Measurements from ENCODE around the gene AKNAD1. TPM values are rescaled to one million over a fixed set of nuclear protein-coding genes. Genes with fewer than 3 reads are reported as not detected.

The AKNAD1 gene
- total RNA-seq, 2 experiments from 2014 or later = not detected

DNA sequence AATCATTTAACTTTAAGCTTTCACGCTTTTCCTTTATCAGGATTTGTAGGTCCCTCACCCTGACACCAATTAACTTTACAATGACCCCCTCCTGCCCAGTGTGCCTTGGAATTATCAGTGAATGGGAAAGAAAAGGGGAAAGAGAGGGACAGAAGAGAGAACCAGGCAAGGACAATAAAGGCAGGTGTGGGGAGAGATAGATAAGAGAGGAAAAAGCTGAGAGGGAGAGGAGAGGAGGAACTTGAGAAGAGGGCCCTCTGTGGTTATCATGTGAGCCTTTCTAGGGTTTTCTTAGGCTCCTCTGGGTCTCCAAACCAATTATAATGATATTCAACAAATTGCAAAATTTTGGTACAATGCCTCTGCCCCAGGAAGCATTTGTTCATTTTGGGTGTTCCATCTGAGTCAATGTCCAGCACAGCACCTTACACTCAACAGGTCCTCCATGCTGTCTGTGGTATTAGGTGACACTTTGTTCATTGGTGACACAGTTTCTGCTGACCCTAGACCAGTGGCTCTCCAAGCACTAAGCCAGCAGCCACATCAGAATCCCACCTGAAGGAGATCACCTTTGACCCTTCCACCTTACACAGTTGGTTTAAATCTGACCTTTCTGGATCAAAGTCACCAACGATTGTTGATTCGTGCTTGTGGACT lies 14.2 kb downstream of the AKNAD1 start:
- POLR2A ChIA-PET = no interaction called here
- CTCF ChIA-PET = interaction anchor here (6.0 kb wide), 1 partner anchor 15 kb away, joined by 33 read pairs; no protein-coding TSS in a partner anchor

DNA sequence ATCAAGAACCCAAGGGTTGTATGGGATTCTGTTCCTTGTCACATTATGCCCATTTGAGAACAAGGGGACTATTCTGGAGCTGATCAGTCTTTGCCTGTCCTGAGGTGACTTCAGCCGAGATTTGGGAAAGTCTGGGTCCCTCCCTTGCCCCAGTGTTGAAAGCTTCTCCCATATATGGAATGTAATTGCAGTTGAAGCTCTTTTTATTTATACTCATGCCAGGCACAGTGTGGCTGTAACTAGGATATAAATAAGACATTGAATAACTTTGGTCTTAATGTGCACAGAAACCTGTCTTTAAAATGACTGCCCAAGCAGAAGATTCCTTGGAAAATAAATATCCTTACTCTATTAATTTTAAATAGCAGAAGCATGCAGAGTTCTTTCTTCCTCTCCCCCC lies 15.2 kb downstream of the AKNAD1 start:
- Mint-ChIP-seq H3K36me3 (ENCODE audit: low read depth) (no peaks in the 10 kb centered on the region), H3K4me3 (no peak overlapping the region), H3K27ac (no peak overlapping the region), H3K9me3 (peaks cover 2% of the 10 kb centered on the region), H3K27me3 (peaks cover 8% of the 10 kb centered on the region), H3K4me1 (no peaks in the 10 kb centered on the region)
- POLR2A ChIA-PET = no interaction called here
- DNase-seq = no peak
- CTCF ChIA-PET = no interaction called here

More for the DNA sequence above, 14.2 kb downstream of the AKNAD1 start:
- Mint-ChIP-seq H3K9me3 (peaks cover 2% of the 10 kb centered on the region), H3K4me1 (no peaks in the 10 kb centered on the region), H3K27ac (no peak overlapping the region), H3K4me3 (no peak overlapping the region), H3K36me3 (ENCODE audit: low read depth) (no peaks in the 10 kb centered on the region), H3K27me3 (peaks cover 8% of the 10 kb centered on the region)
- DNase-seq = no peak

DNA sequence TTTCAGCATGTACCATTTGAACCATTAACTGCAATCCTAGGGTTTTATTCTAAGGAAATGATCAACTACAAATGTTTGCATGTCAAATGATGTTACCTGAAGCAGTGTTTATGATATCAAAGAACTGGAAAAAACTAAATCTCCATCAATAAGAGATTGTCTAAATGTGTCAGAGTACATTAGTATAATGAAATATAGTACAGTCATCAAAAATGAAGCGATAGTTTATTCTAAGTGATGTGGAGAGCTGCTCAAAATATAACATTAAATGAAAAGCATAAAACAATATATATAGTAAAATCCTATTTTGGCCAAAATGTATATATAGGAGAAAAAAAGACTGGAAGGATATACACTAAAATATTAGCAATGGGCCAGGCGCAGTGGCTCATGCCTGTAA lies 24.0 kb downstream of the AKNAD1 start:
- Mint-ChIP-seq H3K27me3 (peaks cover 2% of the 10 kb centered on the region), H3K27ac (no peak overlapping the region), H3K4me3 (no peak overlapping the region), H3K36me3 (ENCODE audit: low read depth) (no peaks in the 10 kb centered on the region), H3K4me1 (peaks cover 19% of the 10 kb centered on the region), H3K9me3 (peaks cover 2% of the 10 kb centered on the region)
- POLR2A ChIA-PET = no interaction called here
- DNase-seq = no peak
- CTCF ChIA-PET = no interaction called here

DNA sequence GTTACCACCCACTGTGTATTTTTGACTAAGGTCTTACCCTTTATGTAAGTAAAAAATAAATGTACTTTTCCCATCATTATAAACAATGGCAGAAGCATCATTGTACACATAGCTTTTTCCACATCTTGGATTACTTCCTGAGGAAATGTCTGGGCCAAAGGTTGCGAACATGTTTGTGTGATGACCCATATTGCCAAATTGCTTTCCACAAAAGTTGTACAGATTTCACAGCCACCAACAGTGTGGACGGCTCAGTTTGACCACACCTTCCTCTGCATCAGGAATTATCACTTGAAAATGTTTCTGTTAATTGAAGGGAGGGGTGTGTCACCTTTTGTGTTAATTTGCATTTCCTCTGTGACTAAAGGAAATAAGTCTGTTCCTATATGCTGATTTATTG lies 25.7 kb downstream of the AKNAD1 start:
- ChIA-PET POLR2A (interaction anchor here (0.8 to 1.2 kb wide), 2 partner anchors 46 to 64 kb away, joined by 3 read pairs; partner anchors contain the start of gene GPSM2), CTCF (interaction anchor here (0.7 to 11.2 kb wide), 5 partner anchors 22 to 245 kb away, joined by 3 to 181 read pairs (median 3); partner anchors contain the start of gene TAF13)
- no peak overlapping the region for H3K4me3 Mint-ChIP-seq
- no peaks in the 10 kb centered on the region for H3K9me3 Mint-ChIP-seq
- H3K4me1 Mint-ChIP-seq = peaks cover 21% of the 10 kb centered on the region
- no peaks in the 10 kb centered on the region for H3K36me3 Mint-ChIP-seq (ENCODE audit: low read depth)
- peaks cover 2% of the 10 kb centered on the region for H3K27me3 Mint-ChIP-seq
- DNase-seq = no peak
- no peak overlapping the region for H3K27ac Mint-ChIP-seq

DNA sequence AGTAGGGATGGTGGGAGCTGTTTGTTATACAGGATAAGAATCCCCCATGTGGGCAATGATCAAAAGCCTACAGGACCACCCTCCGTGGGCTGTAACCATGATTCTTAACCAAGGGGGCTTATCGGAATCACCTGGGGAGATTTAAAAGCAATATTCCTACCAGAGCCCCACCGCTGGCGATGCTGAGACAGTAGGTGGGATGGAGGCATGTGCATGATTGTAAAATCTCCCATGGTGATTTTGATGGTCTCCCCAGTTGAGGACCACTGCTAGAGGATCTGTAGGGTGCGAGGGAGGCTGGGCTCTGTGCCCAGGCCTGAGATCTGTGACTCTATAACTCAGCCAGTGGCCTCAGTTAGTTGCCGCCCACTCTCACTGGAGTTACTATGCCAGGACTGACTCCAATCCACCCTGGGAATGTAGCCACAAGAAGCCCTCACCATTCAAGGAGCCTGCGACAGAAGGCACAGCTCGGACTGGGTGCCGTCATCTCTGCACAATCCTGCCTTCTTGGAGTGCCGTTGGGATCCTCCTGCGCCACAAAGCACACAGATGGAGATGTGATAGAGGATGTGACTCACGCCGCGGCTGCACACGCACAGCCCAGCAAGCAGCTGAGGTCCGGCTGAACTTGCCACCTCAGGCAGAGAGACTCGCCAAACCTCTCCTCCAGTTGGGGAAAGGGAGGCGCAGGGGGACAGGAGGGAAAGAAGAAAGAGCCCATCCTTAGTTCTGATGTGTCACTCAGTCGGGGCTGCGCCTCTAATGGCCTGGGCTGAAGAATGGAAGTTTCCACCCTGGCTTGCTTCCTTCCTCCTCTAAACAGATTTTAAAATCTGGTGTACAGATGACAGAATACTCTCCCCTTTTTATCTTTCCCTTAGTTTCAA lies 26.5 kb downstream of the AKNAD1 start:
- ChIA-PET POLR2A (interaction anchor here (0.8 to 1.4 kb wide), 2 partner anchors 65 to 138 kb away, joined by 3 to 4 read pairs; partner anchors contain the start of gene PRPF38B), CTCF (interaction anchor here (1.1 to 11.2 kb wide), 11 partner anchors 12 to 282 kb away, joined by 3 to 181 read pairs (median 4); partner anchors contain the start of gene TAF13)
- Mint-ChIP-seq H3K4me1 (peaks cover 21% of the 10 kb centered on the region), H3K9me3 (no peaks in the 10 kb centered on the region), H3K4me3 (no peak overlapping the region), H3K27ac (no peak overlapping the region), H3K27me3 (no peaks in the 10 kb centered on the region), H3K36me3 (ENCODE audit: low read depth) (no peaks in the 10 kb centered on the region)
- DNase-seq = no peak

DNA sequence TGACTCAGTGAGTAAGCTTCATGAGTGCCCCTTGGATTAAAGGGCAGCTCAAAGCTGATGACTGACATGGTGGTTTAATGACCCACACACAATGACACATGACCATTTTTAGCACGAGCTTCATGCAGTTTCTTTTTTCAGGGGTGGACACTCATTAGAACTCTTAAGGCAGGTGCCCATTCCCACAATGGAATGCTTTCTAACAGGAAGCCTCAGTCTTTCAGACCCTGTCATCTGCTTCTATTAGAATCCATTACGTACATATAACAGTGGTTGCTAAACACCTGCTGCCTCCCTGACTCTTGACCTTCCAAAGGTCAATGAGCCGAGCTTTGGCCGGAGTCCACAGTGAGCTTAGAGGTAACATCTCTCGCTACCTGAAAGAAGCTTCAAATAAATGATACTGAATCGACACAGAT lies 27.4 kb downstream of the AKNAD1 start:
- Mint-ChIP-seq H3K36me3 (ENCODE audit: low read depth) (no peaks in the 10 kb centered on the region), H3K4me1 (peaks cover 21% of the 10 kb centered on the region), H3K27ac (no peak overlapping the region), H3K9me3 (no peaks in the 10 kb centered on the region), H3K4me3 (no peak overlapping the region), H3K27me3 (no peaks in the 10 kb centered on the region)
- CTCF ChIA-PET = interaction anchor here (0.8 to 11.2 kb wide), 19 partner anchors 7 to 283 kb away, joined by 3 to 181 read pairs (median 6); a partner anchor contains a TSS
- DNase-seq = no peak
- POLR2A ChIA-PET = interaction anchor here (1.4 kb wide), 1 partner anchor 137 kb away, joined by 4 read pairs; the partner anchor contains the start of gene PRPF38B

DNA sequence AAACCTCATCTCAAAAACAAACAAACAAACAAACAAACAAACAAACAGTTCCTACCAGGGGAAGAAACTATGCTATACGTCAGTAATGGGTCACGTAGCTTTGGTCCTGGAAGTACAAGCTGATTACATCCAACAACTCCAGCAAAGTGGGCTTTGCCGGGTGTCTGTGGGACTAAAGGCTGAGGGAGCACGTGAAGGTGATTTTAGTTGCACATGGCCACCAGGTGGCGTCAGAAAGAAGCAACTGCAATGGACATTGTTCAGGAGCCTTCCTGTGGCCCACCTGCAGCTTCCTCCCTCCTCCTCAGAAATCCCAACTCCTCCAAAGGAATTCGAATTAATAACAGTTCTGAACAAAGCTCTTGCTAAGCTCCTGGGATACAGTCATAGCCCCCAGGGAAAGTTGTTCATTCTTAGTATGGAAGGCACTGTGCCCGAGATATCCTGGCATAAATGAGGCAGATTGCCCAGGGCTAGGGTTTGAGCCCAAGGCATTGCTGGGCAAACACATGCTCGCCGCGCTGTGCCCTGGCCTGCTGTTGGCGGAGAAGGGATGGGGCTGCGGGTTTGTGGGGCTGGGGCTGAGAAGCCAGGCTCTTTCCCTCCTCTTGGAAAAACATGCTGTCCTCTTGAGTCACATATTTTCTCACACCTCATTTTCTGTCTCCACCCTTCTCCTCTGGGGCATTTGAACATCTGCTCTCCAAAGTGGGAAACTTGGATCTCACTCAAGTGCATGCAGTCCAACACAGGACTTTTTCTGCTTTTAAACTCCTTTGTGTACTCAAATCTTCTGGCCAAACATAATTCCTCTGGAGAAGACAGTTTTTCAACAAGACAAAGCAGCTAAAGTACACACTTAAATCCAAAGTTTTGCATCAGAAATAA lies 28.6 kb downstream of the AKNAD1 start:
- DNase-seq = peak; percentile 75
- H3K4me3 Mint-ChIP-seq = no peak overlapping the region
- ChIA-PET POLR2A (interaction anchor here (1.3 to 1.7 kb wide), 2 partner anchors 69 to 136 kb away, joined by 4 to 6 read pairs; partner anchors contain the start of gene PRPF38B), CTCF (interaction anchor here (0.7 to 11.2 kb wide), 24 partner anchors 9 to 284 kb away, joined by 3 to 181 read pairs (median 6); partner anchors contain the start of gene PRPF38B)
- H3K9me3 Mint-ChIP-seq = no peaks in the 10 kb centered on the region
- no peaks in the 10 kb centered on the region for H3K36me3 Mint-ChIP-seq (ENCODE audit: low read depth)
- no peak overlapping the region for H3K27ac Mint-ChIP-seq
- H3K4me1 Mint-ChIP-seq = peaks cover 21% of the 10 kb centered on the region
- no peaks in the 10 kb centered on the region for H3K27me3 Mint-ChIP-seq

DNA sequence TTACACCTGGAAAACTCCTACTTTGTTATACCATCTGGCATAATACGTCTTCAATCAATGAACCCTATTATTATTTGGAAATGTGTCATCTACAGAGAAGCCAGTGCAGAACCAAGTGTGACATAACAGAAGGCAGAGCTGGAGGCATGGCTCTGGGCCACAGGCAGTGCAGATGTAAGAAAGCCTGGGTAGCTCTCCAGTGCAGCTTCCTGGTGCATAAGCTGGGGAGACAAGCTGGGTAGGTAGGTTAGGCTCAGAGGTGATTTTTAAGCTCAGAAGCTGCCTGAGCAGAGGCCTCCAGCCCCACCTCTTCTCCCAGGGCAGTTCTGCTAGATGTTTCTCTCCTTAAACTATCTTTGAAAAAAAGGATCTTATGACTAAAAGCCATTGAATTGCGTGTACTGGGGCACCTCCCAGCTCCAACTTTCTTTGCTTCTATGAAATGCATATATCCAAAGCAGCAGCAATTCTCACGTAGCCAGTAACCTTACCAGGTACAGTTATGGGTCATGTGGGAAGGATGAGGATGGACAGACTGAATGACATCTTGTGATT lies 30.7 kb downstream of the AKNAD1 start:
- Mint-ChIP-seq H3K27me3 (peaks cover 8% of the 10 kb centered on the region), H3K4me3 (no peak overlapping the region), H3K27ac (no peak overlapping the region), H3K4me1 (peaks cover 13% of the 10 kb centered on the region), H3K9me3 (no peaks in the 10 kb centered on the region), H3K36me3 (ENCODE audit: low read depth) (no peaks in the 10 kb centered on the region)
- CTCF ChIA-PET = interaction anchor here (0.6 to 11.2 kb wide), 11 partner anchors 8 to 181 kb away, joined by 3 to 181 read pairs (median 4); partner anchors contain the start of gene GPSM2
- POLR2A ChIA-PET = interaction anchor here (1.1 to 1.6 kb wide), 2 partner anchors 12 to 134 kb away, joined by 4 to 5 read pairs; partner anchors contain the start of gene PRPF38B
- no peak for DNase-seq

DNA sequence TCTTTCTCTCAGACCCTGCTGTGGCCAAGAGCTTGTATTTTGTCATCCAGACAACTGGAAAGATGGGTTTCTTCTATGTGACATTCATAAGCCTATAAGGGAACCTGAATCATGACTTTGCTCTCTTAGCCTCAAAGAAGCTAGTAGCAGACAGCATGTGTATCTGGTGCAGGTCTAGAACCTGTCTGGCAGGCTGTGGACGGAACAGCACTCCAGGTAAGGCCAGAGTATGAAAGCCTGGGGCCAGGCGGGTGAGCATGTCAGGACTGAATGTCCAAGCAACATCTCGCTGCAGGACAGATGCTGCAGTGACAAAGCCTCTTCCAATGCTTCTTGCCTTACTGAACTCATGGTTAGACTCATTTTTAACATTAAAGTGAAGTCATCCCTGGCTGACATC lies 32.8 kb downstream of the AKNAD1 start:
- Mint-ChIP-seq H3K27ac (no peak overlapping the region), H3K4me3 (no peak overlapping the region), H3K4me1 (peaks cover 4% of the 10 kb centered on the region), H3K9me3 (no peaks in the 10 kb centered on the region), H3K36me3 (ENCODE audit: low read depth) (no peaks in the 10 kb centered on the region), H3K27me3 (peaks cover 8% of the 10 kb centered on the region)
- no peak for DNase-seq
- ChIA-PET POLR2A (no interaction called here), CTCF (interaction anchor here (0.6 to 11.2 kb wide), 2 partner anchors 61 to 77 kb away, joined by 3 to 181 read pairs; no protein-coding TSS in a partner anchor)

DNA sequence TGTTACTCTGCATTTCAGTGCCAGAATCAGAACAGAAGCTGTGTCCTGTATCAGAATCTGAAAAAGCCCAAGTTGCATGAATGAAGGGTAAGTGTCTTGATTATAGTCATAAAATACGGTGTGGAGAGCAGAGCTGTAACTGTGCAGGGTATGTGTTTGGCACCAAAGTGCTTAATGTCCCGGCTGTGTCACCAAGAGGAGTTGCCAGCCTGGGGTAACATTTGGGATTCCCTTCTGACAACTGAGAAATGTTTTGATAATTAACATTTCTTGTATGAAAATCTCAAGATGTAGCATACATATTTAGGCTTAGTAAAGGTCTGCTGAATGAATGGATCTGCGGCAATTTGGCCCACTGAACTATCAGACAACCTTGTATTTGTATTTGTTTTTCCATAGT lies 33.3 kb downstream of the AKNAD1 start:
- no peak overlapping the region for H3K27ac Mint-ChIP-seq
- H3K36me3 Mint-ChIP-seq (ENCODE audit: low read depth) = no peaks in the 10 kb centered on the region
- CTCF ChIA-PET = interaction anchor here (0.6 to 11.2 kb wide), 2 partner anchors 62 to 77 kb away, joined by 3 to 181 read pairs; no protein-coding TSS in a partner anchor
- no peak overlapping the region for H3K4me3 Mint-ChIP-seq
- POLR2A ChIA-PET = no interaction called here
- no peak for DNase-seq
- H3K9me3 Mint-ChIP-seq = no peaks in the 10 kb centered on the region
- peaks cover 8% of the 10 kb centered on the region for H3K27me3 Mint-ChIP-seq
- H3K4me1 Mint-ChIP-seq = peaks cover 4% of the 10 kb centered on the region

DNA sequence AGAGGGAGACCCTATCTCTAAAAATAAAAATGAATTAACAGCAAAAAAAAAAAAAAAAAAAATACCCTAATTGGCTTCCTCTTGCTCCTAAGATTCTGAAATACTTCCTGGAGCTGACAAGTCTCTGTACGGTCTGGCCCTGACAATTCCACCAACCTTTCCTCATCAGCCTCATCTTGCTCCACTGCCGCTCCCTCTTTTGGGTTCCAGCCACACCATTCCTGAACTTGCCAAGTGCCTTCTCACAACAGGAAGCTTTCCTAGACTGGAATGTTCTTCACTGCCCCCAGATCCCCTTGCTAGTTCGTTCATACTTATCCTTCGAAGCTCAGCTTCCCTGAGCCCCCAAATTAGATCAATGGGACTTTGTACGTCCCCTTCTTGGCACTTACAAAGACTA lies 37.0 kb downstream of the AKNAD1 start:
- no peaks in the 10 kb centered on the region for H3K36me3 Mint-ChIP-seq (ENCODE audit: low read depth)
- no peak overlapping the region for H3K27ac Mint-ChIP-seq
- H3K9me3 Mint-ChIP-seq = no peaks in the 10 kb centered on the region
- CTCF ChIA-PET = interaction anchor here (0.7 to 4.8 kb wide), 3 partner anchors 8 to 127 kb away, joined by 3 to 26 read pairs (median 3); partner anchors contain the start of gene PRPF38B
- H3K4me3 Mint-ChIP-seq = no peak overlapping the region
- POLR2A ChIA-PET = no interaction called here
- H3K4me1 Mint-ChIP-seq = no peaks in the 10 kb centered on the region
- no peak for DNase-seq
- H3K27me3 Mint-ChIP-seq = peaks cover 14% of the 10 kb centered on the region

DNA sequence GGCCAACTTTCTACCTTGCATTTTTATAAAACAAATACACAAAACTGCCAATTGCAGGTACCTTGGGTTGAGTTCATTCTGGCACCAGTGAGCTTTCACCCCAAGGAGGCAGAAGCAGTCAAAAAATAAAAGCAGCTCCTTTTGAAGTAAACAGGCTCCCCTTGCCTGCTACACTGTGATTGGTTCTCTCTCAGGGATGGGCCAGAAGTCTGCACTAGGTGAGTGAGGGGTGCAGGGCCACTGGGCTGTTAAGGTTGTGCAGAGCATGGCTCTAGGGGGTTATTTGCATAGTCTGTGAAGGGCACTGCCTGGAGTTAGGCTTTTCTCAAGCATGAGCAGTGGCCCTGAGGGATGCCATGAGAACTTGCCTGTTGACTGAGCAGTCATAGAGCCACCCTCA lies 39.1 kb downstream of the AKNAD1 start:
- Mint-ChIP-seq H3K4me1 (no peaks in the 10 kb centered on the region), H3K36me3 (ENCODE audit: low read depth) (no peaks in the 10 kb centered on the region), H3K9me3 (no peaks in the 10 kb centered on the region), H3K27me3 (peaks cover 11% of the 10 kb centered on the region), H3K27ac (no peak overlapping the region), H3K4me3 (no peak overlapping the region)
- ChIA-PET POLR2A (no interaction called here), CTCF (interaction anchor here (4.8 kb wide), 1 partner anchor 10 kb away, joined by 26 read pairs; no protein-coding TSS in a partner anchor)
- DNase-seq = no peak
